Mesenteric fat pad (tissue), 1 donor: ENCODE results near the gene LRPAP1. TPM values are rescaled to one million over a fixed set of nuclear protein-coding genes. Genes with fewer than 3 reads are reported as not detected.

Experiments
- DNase-seq: peaks from one replicate; pipeline ENCODE4 v3.0.0-alpha.2; 2020; ENCODE audit warnings: low spot score
- total RNA-seq: library from RNA; stranded (reverse); fragmentation: NEBNext Ultra II Directional; extraction: Animal tissue kit (Norgen Biotek cat#: 25700); gene quantifications from one replicate; pipeline ENCODE4 v1.2.1, GENCODE V29; 2021
- donor health status: DM: yes; HTN: yes; CAD: no.

Gene LRPAP1
- total RNA-seq, 1 donor from 2014 or later, result 116 TPM

DNA sequence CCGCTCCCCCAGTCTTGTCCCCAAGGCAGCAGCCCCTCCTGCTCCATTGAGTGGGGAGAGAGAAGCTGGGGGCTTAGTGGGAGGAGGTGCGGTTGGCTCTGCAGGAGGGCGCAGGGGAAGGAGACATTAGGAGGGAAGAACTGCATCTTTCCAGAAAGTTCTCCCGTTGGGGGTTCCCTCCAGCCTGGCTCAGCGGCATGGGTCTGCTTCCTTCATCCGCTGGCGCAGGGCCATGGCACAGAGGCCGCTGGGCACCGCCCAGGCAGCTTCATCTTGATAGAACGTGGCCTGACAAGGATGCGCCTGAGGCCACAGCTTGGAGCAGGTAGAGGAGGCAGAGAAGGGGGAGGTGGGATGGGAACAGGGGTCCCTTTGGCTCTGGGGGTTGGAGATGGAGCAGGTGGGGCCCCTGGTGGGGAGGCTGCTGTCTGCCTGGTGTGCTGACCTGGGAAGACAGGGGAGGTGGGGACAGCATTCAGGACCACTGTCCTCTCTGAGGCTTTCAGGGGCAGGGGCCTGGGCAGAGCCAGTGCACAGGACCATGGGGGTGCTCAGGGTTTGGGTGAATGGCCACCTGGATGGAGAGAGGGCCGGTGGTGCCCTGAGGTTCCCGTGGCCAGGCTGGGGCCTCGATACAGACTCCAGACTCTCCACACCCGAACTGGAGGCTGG, 57.0 kb downstream of the LRPAP1 start:
- DNase-seq, result no peak

DNA sequence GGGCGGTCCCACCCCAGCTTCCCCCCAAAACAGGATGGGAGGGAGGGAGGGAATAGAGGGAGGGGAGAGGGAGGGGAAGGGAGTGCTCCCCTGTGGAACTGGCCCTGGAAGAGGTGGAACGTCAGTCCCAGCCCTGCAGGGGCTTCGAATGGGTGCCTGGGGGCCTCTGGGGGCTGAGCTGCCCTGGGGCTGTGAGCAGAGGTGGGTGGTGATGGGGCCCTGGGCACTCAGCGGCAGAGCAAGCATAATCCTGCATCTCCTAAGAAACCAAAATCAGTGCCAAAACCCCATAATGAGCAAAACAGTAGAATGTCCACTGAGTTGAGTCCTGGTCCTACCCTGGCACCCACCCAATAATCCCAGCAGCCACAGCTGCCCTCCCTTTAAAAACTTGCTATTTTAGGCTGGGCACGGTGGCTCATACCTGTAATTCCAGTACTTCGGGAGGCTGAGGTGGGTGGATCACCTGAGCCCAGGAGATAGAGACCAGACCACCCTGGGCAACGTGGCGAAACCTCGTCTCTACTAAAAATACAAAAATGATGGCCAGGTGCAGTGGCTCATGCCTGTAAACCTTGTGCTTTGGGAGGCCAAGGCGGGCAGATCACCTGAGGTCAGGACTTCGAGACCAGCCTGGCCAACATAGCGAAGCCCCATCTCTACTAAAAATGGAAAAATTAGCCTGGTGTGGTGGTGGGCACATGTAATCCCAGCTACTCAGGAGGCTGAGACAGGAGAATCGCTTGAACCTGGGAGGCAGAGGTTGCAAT, 58.0 kb downstream of the LRPAP1 start:
- no peak for DNase-seq

DNA sequence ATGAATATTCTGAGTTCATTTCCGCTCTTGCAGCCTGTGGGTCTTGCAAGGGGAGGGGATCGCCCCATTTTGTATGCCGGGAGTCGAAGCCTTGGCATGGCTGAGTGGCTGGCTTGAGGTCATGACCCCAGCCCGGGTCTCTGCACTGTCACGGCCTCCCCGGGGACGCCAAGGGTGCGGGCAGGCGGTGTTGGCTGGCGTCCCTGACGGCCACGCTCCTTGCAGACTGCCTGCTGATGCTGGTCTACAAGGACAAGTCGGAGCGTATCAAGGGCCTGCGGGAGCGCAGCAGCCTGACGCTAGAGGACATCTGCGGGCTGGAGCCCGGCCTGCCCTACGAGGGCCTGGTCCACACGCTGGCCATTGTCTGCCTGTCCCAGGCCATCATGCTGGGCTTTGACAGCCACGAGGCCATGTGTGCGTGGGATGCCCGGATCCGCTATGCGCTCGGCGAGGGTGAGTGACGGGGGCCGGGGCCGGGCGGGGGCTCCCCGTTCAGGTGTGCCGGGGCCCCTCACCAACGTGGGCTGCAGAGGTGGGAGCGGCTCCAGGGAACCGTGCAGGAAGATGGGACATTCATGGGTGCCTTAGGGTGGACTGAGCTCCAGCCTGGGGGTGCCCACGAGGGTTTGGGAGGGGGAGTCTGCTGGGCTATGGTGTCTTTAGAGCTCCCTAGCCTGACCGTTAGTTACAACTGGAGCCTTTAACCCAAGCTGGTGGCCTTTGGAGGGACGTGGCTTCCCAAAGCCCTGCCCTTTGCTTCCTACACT, 58.9 kb downstream of the LRPAP1 start:
- DNase-seq, result no peak

- DNase-seq, result no peak
Observed at GRCh38 chr4:3472411-3473141, 59.6 kb downstream of the LRPAP1 start.

- no peak for DNase-seq
Observed at GRCh38 chr4:3471886-3472285, 60.3 kb downstream of the LRPAP1 start.

DNA sequence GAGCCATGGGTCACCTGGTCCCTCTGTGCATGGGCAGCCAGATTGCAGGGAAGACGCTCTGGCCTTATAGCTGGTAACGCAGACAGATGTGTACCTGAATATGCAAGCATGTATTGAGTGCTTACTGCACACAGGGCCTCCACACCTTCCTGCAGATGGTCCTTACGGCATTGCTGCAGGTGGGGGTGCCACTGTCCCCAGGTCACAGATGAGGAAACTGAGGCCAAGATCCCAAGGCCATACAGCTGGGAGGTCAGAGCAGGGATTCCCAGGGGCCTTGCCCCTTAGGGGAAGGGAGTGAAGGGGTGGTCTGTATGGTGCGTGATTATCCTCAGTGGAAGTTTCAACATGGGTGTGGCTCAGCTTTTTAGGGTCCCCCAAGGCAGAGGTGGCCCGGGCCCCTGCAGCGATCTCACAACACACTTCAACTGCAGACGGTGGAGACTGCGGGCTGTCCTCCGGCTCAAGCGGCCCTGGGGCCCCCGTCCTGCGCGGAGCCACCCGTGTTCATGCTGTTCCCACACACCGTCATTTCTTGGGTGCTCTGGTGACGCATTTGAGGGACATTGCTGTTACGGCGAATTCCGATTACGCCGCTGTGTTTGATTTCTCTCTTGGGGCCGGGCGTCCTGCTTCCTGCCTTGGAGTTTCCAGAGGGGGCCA, 61.0 kb downstream of the LRPAP1 start:
- no peak for DNase-seq

DNA sequence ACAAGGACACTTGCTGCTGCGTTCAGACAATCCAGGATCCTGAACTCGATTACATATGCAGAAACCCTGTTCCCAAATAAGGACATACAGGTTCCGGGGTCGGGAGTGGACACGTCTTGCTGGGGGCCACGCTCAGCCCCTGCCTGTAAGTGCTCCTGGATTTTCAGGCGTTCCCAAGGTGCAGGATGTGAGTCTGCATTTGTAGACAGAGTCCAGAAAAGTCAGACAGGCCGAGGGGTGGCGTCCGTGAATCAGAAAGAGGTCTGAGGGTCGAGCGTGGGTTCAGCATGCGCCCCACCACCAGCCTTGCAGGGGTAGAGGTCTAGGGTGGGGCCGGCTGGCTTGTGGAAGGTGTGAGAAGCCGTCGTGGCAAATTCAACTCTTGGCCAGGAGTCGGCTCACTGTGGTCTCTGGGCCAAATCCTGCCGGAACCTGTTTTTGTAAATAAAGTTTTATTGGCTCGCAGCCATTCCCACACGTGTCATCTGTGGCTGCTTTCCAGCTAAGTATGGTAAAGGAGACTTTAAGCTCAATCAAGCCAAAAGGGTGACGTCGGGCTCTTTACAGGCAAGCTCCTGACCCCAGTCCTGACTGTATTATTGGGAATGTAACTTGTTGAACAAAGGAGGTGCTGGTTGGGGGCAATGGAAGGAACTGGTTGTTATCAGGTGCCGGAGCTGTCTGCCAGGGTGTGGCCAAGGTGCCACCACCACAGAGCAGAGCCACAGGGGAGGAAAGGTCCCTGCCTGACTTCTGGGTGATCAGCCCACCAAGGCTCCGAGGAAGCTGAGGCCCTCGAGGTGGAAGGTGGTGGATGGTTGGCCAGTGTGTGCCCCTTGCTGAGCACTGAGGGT, 61.8 kb downstream of the LRPAP1 start:
- DNase-seq, result no peak

DNA sequence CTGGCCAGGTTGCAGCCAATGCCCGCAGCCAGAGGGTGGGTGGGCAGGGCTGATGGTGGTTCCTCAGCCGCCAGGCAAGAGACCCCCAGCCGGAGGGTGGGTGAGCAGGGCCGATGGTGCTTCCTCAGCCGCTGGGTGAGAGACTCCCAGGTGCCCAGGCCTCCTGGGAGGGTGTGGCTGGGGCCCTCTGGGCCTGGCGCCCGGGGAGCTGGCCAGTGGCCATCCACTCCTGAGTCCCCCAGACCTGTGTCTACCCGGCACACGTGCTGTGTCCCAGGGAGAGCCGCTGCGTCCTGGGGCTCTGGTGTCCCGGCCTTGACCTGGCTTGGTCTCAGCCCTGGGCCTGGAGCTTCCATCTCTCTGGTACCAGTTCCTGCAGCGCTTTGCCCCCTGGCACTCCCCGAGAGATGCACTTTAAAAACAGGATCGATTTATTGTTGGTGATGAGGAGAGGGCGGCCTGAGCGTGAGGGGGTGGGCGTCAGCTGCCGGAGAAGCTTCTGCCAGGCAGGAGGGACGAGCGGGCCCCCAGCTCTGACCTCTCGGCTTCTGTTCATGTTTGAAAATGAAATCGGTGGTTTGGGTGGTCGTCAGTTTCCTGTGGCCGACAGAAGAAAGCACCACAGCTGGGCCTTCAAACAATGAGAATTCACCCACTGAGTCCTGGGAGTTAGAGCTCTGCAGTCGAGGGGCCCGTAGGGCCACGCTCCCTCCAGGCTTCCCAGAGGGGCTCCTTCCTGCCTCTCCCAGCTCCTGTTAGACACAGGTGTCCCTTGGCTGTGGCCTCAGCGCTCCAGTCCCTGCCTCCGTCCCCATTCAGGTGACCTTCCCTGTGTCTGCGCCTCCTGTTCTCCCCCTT, 62.6 kb downstream of the LRPAP1 start:
- DNase-seq, result no peak

DNA sequence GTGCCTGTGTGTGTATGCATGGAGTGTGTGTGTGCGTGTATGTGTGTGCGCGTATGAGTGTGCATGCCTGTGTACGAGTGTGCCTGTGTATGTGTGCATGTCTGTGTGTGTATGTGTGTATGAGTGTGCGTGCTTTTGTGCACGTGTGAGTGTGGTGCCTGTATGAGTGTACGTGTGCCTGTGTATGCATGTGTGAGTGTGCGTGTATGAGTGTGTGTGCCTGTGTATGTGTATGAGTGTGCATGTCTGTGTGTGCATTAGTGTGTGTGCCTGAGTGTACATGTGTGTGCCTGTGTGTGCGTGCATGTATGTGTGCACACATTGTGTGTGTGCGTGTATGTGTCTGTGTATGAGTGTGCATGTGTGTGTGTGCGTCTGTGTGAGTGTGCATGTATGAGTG, 63.4 kb downstream of the LRPAP1 start:
- DNase-seq, result no peak

DNA sequence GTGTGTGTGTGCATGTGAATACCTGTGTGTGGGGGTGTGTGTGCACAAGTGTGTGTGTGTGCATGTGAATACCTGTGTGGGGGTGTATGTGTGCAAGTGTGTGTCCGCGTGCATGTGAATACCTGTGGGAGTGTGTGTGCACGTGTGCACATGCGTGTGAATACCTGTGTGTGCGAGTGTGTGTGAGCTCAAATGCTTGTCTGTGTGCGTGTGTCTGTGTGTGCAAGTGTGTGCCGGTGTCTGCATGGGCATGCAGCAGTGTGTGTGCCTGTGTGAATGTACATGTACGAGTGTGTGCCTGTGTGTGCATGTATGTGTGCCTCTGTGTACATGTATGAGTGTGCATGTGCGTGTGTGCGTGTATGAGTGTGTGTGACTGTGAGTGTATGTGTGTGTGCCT, 64.1 kb downstream of the LRPAP1 start:
- DNase-seq, result no peak

GRCh38 chr4:3467601-3468031, 64.6 kb downstream of the LRPAP1 start:
- no peak for DNase-seq

DNA sequence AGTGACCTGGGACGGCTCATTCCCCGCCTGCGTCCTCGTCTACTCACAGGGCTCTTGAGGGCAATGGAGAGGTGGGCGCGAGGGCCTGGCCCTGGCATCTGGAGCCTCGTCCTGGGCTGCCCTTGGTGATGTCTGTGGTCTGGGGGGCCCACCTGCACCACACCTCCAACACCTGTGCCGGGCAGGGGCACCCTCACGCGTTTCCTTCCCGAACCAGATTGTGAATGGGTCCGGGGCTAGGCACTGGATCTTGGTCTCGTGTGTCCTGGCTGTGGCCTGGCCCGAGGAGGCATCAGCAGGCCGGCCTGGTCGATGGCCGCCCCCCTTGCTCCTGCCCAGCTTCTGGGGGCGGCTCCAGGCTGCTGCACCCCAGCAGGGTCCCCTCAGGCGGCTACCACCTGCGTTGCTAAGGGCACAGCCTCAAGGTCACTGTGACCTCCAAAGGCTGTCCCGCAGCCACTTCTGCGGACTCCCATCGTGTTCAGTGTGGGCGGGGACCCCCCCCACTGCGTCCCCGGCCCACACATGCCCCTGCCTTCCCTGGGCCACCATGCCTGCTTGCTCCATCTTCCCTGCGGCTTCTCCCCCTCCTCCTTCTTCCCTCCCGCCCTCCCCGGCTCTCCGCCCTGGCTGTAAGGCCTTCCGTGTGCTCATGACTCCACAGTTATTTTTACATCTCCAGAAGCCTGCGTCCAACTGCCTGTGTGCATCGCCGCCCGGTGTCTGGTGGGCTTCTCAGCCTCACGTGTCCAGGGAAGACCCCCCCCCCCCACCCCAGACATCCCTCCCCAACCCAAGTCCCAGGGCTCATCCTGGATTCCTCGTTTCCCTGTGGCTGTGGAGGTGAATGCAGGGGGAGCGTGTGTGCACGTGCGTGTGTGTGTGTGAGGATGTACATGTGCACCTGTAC, 65.3 kb downstream of the LRPAP1 start:
- DNase-seq, result no peak

DNA sequence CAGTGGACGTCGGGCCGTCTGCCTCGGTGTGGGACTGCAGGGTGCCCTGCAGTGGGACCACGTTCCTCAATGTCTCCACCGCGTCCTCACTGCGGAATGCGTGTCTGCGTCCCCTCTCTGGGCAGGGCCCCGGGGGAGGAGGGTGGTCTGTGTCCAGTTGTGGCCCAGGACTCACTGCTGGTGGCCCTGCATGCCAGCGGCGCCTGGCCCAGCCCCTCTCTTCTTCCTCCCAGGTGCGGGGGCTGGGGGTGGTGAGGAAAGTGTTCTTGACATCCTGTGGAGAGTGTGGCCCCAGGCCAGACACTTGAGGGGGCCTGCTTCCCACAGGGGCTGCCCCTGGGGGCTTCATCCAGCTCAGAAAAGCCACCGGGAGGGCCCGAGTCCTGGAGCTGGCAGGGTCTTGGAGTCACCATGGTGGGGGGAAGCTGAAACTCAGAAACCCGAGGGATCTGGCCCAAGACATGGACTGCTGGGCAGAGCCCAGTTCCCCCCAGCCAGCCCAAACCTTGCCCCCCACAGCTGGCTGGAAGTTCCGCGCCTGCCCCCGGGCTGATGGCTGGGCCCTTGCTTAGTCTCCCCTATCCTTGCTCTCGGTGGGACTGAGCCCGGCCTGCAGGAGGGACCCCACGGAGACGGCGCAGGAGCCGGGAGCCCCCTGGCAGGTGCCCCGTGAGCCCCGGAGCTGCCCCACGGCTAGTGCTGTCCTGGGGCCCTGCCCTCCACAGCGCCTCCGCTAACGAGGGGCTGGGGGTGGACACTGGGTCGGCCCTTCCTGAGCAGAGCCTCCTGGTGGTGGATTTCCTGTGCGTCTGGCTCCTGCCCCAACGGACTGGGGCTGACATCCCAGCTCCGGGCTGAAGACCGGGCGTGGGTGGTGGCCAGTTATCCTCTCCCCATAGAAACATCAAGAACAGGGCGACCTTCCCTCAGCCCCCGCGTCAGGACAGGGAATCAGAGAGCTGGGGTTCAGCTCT, 66.2 kb downstream of the LRPAP1 start:
- no peak for DNase-seq

DNA sequence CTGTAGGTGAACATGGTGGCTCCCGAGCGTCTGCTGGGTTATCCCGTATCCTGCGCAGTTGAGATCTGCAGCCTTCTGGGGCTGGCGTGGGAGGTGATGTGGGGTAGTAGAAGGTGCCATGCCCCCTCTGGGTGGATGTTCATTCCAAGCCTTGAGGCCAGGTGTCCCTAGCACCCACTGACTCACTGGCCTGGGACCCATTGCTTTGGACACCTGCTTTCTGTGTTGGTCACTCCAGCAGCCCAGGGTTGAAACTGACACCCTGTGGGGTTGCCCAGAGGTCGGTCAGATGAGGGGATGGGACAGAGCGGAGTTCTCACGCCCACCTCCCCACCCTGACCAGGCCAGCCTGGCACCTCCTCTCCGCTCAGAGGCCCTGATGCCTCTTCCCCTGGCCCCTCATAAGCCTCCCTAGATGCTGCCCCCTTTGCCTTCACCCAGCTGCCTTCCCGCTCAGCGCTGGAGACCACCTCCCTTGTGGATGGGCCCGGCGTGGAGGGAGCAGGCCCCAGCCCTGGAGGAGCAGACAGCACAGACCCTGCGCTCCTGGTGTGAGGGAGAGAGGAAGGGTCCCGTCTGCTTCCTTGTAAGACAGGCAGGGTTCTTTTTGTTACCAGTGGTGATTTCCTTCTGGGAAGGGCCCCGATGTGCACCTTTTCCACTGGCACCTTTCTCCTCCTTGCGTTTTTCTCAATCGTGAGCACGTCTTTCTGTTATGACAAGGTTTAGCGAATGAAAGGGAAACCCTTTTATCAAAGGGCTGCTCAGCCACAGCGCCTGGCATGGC, 67.1 kb downstream of the LRPAP1 start:
- DNase-seq, result no peak

GRCh38 chr4:3464349-3464905, 67.8 kb downstream of the LRPAP1 start:
- no peak for DNase-seq
